ENCODE measurements around the gene SYNRG.

SYNRG gene

DNA sequence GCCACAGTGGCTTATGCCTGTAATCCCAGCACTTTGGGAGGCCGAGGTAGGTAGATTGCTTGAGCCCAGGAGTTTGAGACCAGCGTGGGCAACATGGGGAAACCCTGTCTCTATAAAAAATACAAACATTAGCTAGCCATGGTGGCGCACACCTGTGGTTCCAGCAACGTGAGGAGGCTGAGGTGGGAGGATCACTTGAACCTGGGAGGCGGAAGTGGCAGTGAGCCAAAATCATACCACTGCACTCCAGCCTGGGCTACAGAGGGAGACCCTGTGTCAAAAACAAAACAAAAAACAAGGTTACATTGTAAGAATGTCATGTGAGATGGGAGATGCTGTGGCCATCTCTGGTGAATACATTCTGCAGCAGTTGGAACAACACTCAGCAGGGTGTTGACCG is 106.1 kb downstream of the SYNRG start:
- in situ Hi-C loops (cut with MboI; ENCODE audit: low sequenced_read_pairs) = no loop called here

DNA sequence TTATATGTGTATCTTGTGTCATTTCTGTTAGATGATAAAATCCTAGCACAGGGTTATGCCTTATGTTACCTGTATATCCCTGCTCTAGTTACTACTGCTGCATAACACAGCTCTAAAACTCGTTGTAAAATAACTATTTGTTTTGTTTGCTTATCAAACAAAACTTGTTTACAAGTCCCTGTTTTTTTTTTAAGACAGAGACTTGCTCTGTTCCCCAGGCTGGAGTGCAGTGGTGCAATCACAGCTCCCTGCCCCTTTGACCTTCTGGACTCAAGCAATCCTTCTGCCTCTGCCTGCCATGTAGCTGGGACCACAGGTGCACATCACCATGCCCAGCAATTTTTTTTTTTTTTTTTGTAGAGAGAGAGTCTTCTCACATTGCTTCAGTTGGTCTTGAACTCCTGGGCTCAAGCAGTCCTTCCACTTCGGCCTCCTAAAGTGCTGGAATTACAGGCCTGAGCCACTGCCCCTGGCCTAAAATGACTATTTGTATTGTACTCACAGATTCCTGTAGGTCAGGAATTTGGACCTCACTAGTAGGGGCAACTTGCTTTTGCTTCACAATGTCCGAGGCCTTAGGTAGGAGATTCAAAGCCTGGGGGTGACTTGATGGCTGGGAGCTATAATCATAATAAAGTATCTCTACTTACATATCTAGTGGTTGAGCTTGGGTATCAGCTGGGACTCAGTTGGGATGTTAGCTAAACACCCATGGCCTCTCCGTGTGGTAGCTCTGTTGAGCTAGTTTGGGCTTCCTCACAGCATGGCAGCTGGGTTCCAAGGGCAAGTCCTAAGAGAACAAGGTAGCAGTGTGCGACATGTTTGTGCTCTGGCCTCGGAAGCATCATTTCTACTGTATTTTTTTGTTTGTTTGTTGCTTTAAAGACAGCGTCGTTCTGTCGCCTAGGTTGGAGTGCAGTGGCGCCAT is 106.9 kb downstream of the SYNRG start:
- in situ Hi-C loops (cut with MboI; ENCODE audit: low sequenced_read_pairs) = no loop called here

DNA sequence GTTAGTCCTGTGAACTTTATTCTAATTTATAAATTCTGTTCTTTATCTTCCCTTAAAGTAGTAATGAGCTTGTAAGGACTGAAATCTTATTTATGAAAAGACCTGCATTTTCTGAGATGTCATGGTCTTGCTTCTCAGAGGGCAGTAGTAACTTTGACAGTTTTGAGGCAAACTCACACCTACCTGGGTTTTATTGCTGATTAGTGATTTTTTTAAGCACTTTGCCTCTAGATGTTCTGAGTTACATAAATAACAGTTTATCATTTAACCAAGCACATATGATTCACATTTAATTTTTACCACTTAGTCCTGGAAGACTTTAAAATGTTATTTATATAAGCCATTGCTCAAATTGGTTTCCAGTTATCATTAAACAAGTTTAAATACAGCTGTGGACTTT is 108.8 kb downstream of the SYNRG start:
- in situ Hi-C loops (cut with MboI; ENCODE audit: low sequenced_read_pairs) = no loop called here

DNA sequence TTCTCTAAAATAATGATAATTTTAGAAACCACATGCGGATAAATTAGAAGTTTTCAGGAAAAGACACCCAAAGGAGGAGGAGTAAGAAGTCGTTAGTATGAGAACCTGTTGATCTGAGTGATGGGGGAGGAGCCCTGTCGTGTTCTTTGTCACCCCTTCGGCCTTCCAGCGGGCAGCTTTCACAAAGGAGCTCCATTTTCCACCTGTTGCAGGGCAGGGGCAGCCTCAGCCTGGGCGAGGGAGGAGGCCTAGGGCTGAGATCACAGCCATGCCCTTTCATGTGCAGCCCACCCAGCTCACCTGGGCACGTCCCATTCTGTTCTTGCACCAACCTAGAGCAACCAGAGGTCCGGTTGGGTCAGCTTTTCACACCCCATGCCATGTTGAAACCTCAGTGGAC is 114.2 kb downstream of the SYNRG start:
- in situ Hi-C loops (cut with MboI; ENCODE audit: low sequenced_read_pairs) = no loop called here

DNA sequence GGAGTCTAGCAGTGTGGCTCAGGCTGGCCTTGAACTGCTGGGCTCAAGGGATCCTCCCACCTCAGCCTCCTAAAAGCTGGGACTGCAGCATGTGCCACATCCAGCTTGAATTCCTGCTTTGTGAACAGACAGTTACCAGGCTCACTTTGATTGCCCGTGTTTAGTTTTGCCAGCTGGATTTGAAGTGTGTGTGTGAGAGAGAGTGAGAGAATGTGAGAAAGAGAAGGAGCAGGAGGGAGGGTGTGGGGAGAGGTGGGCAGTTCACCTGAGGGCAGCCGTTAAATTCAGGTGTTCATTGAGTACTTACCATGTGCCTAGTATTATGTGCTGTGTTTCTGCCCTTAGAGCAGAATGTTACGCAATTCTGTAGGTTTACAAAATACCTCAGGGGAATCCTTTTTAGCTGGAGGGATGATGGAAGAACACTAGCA is 114.8 kb downstream of the SYNRG start:
- in situ Hi-C loops (cut with MboI; ENCODE audit: low sequenced_read_pairs) = no loop called here

DNA sequence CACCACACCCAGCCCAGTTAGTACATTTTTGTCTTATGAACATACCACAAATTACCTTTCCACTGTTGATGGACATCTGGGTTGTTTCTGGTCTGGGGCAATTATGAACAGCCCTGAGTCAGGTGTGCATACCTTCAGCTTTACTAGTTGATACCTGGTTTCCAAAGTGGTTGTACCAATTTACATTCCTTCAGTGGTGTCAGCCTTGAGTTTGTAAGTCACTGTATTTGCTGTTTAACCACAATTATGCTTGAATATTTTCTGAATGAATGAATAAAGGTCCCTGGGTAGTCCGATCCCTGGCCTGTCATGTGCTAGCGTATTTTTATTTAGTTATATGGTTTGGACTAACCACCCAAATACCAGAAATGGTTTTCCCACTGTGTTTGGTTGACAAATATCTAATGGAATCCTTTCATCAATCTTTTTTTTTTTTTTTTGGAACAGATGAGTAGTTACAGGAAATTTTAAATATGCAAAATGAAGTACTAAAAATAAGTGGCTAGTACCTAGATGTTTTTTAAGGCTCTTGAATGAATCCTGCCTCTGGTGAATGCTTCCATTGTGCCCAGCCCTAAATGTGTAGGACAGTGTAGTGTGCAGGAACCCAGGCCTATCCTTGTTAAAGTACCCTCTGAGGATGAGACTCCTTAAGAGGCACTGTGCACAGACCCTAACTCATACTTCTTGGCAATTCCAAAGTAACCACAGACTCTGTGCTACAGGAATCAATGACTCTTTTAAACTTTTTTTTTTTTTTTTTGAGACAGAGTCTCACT is 115.8 kb downstream of the SYNRG start:
- in situ Hi-C loops (cut with MboI; ENCODE audit: low sequenced_read_pairs) = no loop called here

DNA sequence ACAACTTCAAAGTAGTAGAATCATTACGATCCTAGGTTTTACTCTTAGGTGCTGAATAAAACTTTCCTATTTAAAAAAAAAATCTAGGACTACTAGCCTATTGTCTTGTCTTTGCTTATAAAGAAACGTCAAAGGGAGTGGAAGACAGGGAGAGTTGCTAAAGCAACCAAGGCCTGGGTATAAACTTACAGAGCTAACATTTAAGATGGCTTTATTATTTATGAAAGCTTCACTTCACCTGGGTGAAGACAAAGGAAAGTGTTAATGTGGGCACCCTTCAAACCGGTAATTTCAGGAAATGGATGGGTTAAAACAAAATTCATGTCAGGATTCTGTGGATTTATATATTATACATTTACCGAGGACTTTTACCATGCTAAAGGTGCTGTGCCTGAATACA is 117.1 kb downstream of the SYNRG start:
- in situ Hi-C loops (cut with MboI; ENCODE audit: low sequenced_read_pairs) = no loop called here

DNA sequence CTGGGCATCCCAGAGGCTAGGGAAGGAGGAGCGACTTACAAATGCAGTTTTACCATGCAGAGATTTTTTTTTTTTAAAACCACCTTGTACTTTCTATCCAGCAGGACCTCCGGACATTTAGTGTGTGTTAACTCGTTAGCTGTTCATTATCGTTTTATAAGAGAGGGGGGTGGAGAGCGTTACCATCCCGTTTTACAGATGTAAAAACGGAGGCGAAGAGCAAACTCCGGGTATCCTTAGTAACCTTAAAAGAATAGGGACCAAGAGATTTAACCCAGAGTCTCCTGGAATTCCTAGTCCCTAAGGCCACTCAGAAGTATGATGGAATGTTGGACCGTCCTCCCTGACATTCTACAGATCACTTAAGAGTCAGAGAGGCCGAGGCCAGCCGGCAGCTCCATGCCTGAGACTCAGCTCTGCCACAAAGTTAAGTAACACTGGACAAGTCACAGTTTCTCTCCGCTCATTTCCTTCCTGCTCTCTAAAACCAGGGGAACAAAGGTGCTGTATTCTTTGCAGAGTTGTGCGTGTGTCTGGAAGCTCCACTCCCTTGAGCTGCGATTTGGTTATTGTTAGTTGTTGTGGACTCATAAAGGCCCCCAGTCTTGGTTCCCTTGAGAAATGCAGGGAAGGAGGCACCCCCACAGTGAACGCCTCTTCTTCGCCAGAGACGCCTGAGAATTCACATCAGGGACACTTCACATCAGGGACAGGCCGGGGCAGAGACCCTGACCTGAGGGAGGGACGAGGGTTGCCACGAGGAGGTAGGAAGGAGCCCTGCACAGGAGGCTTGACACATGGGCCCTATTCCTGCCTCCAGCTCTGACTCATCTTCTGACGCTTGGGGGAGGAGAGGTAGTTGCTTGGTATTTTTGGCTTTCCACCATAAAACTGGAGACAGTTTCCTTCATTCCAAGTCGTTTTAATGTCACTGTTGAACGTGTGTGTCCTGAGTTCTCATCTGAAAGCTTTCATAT is 118.3 kb downstream of the SYNRG start:
- in situ Hi-C loops (cut with MboI; ENCODE audit: low sequenced_read_pairs) = no loop called here

DNA sequence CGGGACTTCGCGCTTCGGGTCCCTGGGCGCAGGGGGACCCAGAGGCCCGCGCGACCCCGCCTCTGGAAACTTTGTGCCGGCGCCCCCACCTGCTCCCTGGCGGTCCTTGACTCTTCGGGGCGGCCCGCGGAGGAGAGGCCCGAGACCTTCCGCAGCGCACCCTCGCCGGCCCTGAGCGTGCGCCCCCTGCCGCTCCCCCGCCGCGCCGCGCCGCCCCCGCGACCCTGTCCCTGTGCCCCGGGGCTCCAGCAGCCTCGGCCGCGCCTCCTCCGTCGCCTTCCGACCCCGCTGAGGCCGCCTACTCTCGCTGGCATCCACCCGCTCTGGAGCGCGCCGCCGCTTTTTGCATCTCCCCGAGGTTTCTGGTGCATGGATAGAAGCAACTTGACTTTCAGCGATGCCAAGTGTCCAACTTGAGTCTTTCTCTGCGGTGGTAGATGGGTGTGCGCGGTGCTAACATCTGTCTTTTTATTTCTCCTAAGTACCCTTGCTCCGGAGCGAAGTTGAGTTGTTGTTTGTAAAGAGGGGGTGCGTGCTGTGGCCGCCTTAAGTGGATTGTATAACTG is 119.1 kb downstream of the SYNRG start:
- in situ Hi-C loops (cut with MboI; ENCODE audit: low sequenced_read_pairs) = no loop called here

DNA sequence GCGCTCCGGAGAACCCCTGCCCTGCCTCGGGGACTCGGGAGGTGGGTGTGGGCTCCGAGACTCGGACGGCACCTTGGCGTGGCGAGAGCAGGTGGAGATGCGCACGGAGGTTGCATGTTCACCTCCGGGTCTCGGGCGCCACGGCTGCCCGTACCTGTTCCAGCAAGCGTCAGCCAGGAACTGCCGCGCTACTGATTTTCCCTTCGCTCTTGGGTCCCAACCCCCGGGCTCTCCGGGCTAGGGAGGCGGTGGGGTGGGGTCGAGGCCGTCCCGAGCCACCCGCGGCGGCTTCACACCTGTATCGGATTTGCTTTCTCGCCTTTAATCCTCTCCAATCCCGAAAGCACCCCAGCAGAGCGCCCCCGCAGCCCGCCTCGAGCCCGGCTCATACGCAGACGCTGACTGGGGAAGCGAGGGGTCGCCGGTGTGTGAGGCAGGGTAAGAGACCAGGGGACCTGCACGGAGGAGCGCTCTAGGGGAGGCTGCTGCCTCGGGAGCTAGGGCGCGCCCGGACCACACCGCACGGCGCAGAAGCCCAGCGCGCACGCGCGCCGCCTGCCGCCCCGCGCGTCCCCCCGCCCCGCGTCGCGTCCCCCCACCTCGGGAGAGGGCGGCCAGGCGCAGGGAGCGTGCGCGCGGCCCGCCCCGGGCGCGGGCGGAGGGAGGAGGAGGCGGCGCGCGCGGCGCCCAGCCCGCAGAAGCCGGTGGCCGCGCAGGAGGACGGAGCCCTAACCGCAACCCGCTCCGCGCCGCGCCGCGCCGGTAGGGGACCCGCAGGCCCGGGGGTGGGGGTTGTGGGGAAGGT is 119.8 kb downstream of the SYNRG start, which contains the start of gene DUSP14:
Gene DUSP14, plus strand, starts transcription at position 695 of the 805 bp plus-strand sequence. CDS start 22,382 bp downstream, outside the sequence.
- in situ Hi-C loops (cut with MboI; ENCODE audit: low sequenced_read_pairs) = no loop called here

DNA sequence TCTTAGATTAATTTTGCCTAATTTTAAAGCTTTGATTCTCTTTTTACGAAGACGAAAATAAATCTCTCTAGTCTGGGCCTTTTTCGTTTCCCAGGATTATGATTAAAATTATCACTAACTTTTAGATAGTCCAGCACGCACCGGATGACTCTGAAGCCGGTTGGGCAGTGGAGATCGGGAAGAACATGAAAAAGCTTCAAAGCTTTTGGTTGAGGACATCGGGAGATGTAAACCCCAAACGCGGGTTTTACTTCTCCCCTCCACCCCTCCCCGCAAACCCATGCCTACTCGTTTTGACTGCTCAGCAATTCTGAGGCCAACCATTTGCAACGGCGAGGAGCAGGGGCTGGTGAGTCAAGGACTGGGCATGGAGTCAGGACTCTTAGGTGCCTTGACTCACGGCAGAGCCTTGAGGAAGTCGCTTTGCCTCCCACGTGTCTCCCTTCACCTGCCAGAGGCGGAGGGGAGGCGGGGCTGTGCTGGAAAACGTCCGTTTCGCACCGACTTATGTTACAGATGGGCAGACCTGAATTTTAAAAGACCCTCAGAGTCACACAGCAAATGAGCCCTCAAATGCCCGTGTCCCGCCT is 120.5 kb downstream of the SYNRG start:
- in situ Hi-C loops (cut with MboI; ENCODE audit: low sequenced_read_pairs) = no loop called here

DNA sequence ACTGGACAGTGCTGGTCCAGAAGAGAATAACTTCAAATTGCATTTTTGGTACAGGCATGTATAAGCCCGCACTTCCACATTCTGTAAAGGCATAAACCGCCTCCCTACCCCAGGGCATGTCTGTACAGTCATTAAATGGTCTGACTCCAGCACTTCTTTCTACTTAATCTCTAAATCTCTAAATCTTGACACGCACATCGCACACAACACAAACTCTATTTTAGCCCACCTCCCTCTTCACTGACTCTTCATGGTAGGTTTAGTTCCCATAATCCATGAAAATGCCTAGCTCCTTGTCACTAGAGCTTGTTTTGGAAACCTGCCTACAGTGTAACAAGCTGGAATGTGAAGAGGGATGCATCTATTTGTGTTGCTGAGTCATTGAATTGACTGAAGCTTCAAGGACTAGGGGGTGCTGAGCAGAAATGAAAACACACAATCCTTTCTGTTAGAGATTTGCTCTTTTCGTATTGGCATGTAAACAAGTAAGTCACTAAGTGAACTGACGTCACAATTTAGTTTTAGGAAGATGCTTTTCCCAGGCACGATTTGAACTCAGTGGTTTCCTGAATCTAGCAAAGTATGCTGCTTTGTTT is 121.1 kb downstream of the SYNRG start:
- in situ Hi-C loops (cut with MboI; ENCODE audit: low sequenced_read_pairs) = no loop called here

DNA sequence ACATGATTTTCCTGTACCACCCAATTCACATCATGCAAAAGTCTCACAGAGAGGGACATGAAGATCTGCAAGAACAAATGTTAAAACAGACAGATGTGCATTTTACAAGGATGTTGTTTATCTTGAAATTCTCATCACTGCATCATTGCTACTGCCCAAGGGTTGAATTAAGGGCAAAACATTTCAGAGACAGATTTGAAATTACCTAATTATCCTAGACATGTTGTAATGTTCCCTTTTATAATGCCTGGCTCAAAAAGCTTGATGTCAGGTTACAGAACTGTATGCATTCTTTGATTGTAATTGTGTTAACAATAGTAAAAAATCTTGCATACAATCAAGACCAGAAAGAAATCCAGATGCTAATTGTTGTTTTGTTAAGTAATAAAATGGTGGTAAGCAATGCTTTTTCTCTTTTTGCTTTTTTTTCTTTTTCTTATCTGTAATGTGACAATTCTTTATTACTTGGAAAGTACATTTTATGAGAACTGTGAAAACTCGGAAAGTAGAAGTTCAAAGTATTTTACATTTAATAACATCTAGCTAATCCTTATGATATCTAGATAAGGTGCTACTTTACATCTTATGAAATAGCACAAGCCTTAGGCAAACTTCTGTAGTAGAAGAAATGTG is 123.2 kb downstream of the SYNRG start:
- in situ Hi-C loops (cut with MboI; ENCODE audit: low sequenced_read_pairs) = no loop called here

DNA sequence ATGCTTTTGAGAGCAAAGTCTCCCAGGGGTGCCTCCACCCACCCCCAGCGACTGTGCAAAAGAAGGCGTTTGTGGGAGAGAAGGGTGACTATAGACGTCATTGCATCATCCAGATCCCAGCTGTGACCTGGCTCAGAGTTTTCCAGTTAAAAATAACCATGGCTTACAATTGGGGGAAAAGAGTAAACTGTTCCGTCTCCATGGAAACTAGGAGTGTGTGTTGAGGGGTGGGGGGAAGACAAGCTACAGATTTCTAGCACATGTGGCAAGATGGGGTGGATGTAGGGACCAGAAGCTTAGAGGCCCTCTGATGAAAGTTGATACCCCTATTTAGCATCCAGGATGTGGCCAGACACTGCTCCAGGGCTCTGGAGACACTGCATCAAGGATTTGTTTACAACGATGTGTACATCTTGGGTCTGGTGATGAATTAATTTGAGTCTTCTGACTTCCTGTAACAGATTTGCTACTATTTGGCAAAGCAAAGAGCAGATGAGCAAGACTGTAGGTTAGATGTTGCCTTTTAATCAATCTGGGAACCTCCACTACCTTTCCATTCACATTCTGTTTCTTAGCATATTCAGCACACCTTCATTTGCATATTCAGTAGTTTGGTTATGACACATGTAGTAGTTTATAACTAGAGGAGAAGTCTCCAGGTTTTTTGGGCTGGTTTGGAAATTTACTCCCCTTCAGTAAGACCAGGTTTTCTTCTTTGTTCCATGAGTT is 125.7 kb downstream of the SYNRG start:
- in situ Hi-C loops (cut with MboI; ENCODE audit: low sequenced_read_pairs) = no loop called here

DNA sequence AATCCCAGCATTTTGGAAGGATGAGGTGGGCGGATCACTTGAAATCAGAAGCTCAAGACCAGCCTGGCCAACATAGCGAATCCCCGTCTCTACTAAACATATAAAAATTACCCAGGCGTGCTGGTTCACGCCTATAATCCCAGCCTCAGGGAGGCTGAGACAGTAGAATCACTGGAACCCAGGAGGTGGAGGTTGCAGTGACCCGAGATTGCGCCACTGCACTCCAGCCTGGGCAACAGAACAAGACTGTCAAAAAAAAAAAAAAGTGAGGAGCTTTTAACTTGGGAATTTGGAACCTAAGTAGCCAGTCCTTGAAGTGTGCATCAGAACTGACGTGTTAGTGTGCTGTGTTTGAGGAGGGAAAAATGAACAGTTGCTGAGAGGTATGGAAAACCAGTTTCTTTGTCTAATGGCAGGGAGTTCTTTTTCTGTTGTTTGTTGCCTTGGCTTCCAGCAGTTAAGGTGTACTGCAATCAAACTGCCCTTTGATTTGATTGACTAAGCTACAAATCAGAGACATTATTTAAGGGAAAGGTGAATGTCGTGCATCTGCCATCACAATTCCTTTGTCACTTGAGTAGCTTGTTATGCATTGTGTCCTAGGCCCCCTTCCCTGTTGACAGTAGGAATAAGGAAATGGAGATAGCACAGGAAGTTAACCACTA is 128.1 kb downstream of the SYNRG start:
- in situ Hi-C loops (cut with MboI; ENCODE audit: low sequenced_read_pairs) = no loop called here

DNA sequence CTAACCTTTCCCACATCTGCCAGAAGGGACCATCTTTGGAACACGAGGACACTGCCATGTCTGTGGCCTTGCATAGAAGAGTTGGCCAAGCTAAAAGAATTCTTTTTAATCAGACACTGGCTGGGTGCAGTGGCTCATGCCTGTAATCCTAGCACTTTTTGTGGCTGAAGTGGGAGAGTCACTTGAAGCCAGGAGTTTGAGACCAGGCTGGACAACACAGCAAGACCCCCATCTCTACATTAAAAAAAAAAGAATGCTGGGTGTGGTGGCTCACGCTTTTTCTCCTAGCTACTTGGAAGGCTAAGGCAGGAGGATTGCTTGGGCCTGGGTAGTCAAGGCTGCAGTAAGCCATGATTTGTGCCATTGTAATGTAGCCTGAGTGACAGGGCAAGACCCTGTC is 128.8 kb downstream of the SYNRG start:
- in situ Hi-C loops (cut with MboI; ENCODE audit: low sequenced_read_pairs) = no loop called here

DNA sequence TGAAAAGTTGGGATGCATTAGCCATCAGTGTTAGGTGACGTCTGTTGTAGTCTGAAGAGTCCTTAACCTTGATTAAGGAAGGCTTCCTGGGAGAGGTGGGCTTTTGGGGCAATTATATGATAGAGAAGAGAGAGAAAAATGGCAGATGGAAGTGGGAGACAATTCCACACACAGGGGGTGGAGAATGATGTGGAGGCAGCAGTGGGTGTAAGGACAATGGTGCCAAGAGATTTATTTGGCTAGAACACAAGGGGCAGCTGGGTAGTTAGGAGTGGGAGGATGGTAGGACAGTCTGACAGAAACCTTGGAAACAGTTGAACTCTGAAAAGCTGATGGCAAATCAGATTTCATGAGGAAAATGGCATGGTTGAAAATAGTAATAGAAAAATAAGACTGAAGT is 130.2 kb downstream of the SYNRG start:
- in situ Hi-C loops (cut with MboI; ENCODE audit: low sequenced_read_pairs) = no loop called here
